ENCODE data around the gene IMPA2.

Gene IMPA2

DNA sequence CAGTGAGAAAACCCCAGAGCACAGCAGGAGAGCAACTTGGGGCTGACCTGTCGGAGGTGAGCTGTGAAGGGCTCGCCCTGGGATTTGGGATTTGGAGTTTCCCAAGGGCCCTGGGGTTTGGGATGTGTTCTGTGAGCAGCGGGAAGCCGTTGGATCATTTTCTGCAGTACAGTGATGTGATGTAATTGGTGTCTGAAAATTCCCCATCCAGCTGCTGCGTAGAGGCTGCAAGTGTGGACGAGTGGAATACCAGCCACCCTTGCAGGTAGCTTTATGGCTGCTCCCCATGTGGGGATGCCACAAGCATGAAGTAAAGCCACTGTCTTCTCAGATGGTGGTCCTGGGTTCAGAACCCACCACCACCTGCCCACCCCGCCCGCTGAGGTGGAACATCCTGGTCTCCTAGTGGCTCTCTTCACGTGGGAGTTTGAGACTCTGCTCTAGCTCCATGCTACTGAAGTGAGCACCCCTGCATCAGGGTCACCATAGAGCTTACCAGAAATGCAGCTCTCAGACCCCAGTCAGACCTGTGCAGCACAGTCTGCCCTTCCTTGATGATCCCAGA is 15.0 kb downstream of the IMPA2 start:
- no peak overlapping the region for H3K27ac ChIP-seq (ENCODE audit: poor library complexity, severe bottlenecking)

DNA sequence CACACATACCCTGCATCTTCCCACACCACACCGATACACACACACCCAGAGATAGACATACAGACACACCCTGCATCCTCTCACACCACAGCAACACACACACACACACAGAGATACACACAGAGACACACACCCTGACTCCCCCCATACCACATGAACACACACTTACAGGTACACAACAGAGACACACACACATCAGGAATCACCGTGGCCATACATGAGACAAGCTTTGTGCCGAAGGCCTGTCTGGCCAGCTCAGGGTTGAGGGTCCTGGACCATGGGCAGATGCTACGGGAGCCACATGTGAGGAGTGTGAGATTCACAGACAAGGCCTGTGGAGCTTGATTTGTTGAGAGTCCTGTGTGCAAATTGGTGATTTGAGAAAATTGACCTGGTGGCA is 15.6 kb downstream of the IMPA2 start:
- Histone ChIP-seq H3K27me3 (ENCODE audit: insufficient read depth, poor library complexity, severe bottlenecking) (no peaks in the 10 kb centered on the region), H3K9me3 (ENCODE audit: severe bottlenecking) (no peaks in the 10 kb centered on the region), H3K4me3 (ENCODE audit: severe bottlenecking) (no peak overlapping the region), H3K36me3 (ENCODE audit: low read depth) (no peaks in the 10 kb centered on the region), H3K27ac (ENCODE audit: poor library complexity, severe bottlenecking) (no peak overlapping the region), H3K4me1 (ENCODE audit: insufficient read depth, poor library complexity, severe bottlenecking) (peaks cover 10% of the 10 kb centered on the region)
- TF ChIP-seq, protein P1, sequence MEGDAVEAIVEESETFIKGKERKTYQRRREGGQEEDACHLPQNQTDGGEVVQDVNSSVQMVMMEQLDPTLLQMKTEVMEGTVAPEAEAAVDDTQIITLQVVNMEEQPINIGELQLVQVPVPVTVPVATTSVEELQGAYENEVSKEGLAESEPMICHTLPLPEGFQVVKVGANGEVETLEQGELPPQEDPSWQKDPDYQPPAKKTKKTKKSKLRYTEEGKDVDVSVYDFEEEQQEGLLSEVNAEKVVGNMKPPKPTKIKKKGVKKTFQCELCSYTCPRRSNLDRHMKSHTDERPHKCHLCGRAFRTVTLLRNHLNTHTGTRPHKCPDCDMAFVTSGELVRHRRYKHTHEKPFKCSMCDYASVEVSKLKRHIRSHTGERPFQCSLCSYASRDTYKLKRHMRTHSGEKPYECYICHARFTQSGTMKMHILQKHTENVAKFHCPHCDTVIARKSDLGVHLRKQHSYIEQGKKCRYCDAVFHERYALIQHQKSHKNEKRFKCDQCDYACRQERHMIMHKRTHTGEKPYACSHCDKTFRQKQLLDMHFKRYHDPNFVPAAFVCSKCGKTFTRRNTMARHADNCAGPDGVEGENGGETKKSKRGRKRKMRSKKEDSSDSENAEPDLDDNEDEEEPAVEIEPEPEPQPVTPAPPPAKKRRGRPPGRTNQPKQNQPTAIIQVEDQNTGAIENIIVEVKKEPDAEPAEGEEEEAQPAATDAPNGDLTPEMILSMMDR (IDR thresholded peaks at IDR 0.05; ENCODE audit: poor library complexity, severe bottlenecking) = no peak
- ATAC-seq (ENCODE audit: low read depth) (no peak), DNase-seq (ENCODE audit: low spot score) (no peak)

More for the DNA sequence above, 15.0 kb downstream of the IMPA2 start:
- DNase-seq (ENCODE audit: low spot score) (no peak), ATAC-seq (ENCODE audit: low read depth) (no peak)
- no peak overlapping the region for H3K4me3 ChIP-seq (ENCODE audit: severe bottlenecking)
- TF ChIP-seq, protein P1 (IDR thresholded peaks at IDR 0.05; ENCODE audit: poor library complexity, severe bottlenecking) = no peak
- peaks cover 10% of the 10 kb centered on the region for H3K4me1 ChIP-seq (ENCODE audit: insufficient read depth, poor library complexity, severe bottlenecking)
- no peaks in the 10 kb centered on the region for H3K9me3 ChIP-seq (ENCODE audit: severe bottlenecking)
- no peaks in the 10 kb centered on the region for H3K27me3 ChIP-seq (ENCODE audit: insufficient read depth, poor library complexity, severe bottlenecking)
- no peaks in the 10 kb centered on the region for H3K36me3 ChIP-seq (ENCODE audit: low read depth)

DNA sequence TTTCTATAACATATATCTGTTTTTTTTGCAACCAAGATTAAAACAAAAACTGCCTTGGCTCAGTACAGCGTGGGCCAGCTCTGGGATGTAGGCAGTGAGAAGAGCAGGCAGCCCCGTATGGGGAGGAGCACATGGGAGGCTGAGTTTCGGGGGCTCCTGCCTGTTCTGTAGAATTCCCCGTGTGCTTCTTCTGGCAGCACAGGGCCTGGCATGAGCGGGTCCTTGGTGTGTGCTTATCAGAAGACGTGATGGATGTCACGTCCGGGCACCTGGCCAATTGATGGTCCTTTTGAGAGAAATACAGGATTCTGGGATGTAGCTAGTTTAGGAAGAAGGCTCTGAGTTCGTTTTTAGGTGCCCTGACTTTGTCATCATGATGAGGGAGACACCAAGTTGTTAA is 16.2 kb downstream of the IMPA2 start:
- H3K4me1 ChIP-seq (ENCODE audit: insufficient read depth, poor library complexity, severe bottlenecking) = peaks cover 10% of the 10 kb centered on the region
- TF ChIP-seq, protein P1 (IDR thresholded peaks at IDR 0.05; ENCODE audit: poor library complexity, severe bottlenecking) = no peak
- ATAC-seq (ENCODE audit: low read depth) = no peak
- DNase-seq (ENCODE audit: low spot score) = no peak
- H3K36me3 ChIP-seq (ENCODE audit: low read depth) = no peaks in the 10 kb centered on the region
- H3K27me3 ChIP-seq (ENCODE audit: insufficient read depth, poor library complexity, severe bottlenecking) = no peaks in the 10 kb centered on the region
- H3K27ac ChIP-seq (ENCODE audit: poor library complexity, severe bottlenecking) = no peak overlapping the region
- no peak overlapping the region for H3K4me3 ChIP-seq (ENCODE audit: severe bottlenecking)
- no peaks in the 10 kb centered on the region for H3K9me3 ChIP-seq (ENCODE audit: severe bottlenecking)

DNA sequence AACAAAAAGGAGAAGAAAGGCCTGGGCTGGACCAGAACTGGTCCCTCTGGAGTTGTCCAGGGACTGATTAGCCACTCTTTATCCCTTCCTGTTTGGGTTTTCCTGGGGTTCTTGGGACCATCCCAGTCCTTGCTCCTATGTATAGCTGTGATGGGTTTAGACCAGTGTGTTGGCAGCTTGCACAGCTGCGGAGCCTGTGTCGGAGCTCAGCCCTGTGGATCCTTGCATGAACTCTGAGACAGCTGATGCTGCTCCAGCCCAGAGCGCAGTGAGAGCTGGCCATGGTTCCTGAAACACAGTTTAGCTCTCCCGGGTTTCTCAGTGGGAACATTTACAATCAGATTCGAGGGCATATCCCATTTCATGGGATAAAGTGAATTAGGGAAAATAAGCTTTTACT is 16.9 kb downstream of the IMPA2 start:
- Histone ChIP-seq H3K27ac (ENCODE audit: poor library complexity, severe bottlenecking) (no peak overlapping the region), H3K9me3 (ENCODE audit: severe bottlenecking) (no peaks in the 10 kb centered on the region), H3K36me3 (ENCODE audit: low read depth) (no peaks in the 10 kb centered on the region), H3K4me1 (ENCODE audit: insufficient read depth, poor library complexity, severe bottlenecking) (peaks cover 10% of the 10 kb centered on the region), H3K4me3 (ENCODE audit: severe bottlenecking) (no peak overlapping the region), H3K27me3 (ENCODE audit: insufficient read depth, poor library complexity, severe bottlenecking) (no peaks in the 10 kb centered on the region)
- DNase-seq (ENCODE audit: low spot score) = no peak
- no peak for ATAC-seq (ENCODE audit: low read depth)
- TF ChIP-seq, protein P1 (IDR thresholded peaks at IDR 0.05; ENCODE audit: poor library complexity, severe bottlenecking) = no peak

DNA sequence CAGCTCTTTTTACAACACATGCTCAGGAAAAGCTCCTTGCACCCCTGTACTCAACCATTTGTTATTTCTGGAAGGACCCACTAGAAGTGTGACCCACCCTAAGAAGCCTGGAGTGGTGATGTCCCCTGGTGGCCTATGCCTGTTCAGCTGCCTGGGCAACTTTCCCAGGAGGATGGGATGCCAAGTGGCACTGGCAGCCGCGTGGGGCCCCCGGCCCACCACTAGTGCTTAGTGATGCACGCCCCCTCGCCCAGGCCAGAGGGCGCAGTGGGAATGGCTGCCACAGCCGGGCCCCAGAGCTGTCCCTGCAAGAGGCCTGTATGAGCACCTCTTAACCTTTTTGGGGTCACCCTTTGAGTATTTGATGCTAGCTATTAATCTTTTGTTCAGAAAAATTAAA is 18.1 kb downstream of the IMPA2 start:
- H3K27ac ChIP-seq (ENCODE audit: poor library complexity, severe bottlenecking) = no peak overlapping the region
- H3K27me3 ChIP-seq (ENCODE audit: insufficient read depth, poor library complexity, severe bottlenecking) = no peaks in the 10 kb centered on the region
- H3K9me3 ChIP-seq (ENCODE audit: severe bottlenecking) = no peaks in the 10 kb centered on the region
- ATAC-seq (ENCODE audit: low read depth) (no peak), DNase-seq (ENCODE audit: low spot score) (no peak)
- peaks cover 4% of the 10 kb centered on the region for H3K4me1 ChIP-seq (ENCODE audit: insufficient read depth, poor library complexity, severe bottlenecking)
- TF ChIP-seq, protein P1 (IDR thresholded peaks at IDR 0.05; ENCODE audit: poor library complexity, severe bottlenecking) = no peak
- no peaks in the 10 kb centered on the region for H3K36me3 ChIP-seq (ENCODE audit: low read depth)
- H3K4me3 ChIP-seq (ENCODE audit: severe bottlenecking) = no peak overlapping the region

Measured in RWPE2 (cell line).